T-helper 1 cell treated with Interleukin-12 subunit alpha and Interleukin-12 subunit beta and Interleukin-4 antibody, amounts not matched to agents 30 μg/mL and 1 μg/mL, for 36 hours (primary cell): ENCODE data around the gene CYP21A2.
"Not testable (repeated sequence)": the region's sequence is repeated elsewhere in the genome, so short reads cannot be mapped to it uniquely, and the experiment has no call there.

ENCODE experiments used
- H3K27ac Mint-ChIP-seq: one replicate; pipeline ENCODE4 v1.8.0; 2021; ENCODE audit warnings: mild to moderate bottlenecking, mixed read lengths
- H3K27me3 Mint-ChIP-seq: one replicate; pipeline ENCODE4 v1.8.0; 2021; ENCODE audit warnings: low read depth, mixed read lengths
- H3K36me3 Mint-ChIP-seq: one replicate; pipeline ENCODE4 v1.8.0; 2021; ENCODE audit warnings: low read depth, mixed read lengths
- H3K4me1 Mint-ChIP-seq: one replicate; pipeline ENCODE4 v1.8.0; 2021; ENCODE audit warnings: low read depth, mixed read lengths
- H3K4me3 Mint-ChIP-seq: one replicate; pipeline ENCODE4 v1.8.0; 2021; ENCODE audit warnings: mild to moderate bottlenecking, moderate library complexity, mixed read lengths
- H3K9me3 Mint-ChIP-seq: one replicate; pipeline ENCODE4 v1.8.0; 2021; ENCODE audit warnings: mixed read lengths

CYP21A2 gene

DNA sequence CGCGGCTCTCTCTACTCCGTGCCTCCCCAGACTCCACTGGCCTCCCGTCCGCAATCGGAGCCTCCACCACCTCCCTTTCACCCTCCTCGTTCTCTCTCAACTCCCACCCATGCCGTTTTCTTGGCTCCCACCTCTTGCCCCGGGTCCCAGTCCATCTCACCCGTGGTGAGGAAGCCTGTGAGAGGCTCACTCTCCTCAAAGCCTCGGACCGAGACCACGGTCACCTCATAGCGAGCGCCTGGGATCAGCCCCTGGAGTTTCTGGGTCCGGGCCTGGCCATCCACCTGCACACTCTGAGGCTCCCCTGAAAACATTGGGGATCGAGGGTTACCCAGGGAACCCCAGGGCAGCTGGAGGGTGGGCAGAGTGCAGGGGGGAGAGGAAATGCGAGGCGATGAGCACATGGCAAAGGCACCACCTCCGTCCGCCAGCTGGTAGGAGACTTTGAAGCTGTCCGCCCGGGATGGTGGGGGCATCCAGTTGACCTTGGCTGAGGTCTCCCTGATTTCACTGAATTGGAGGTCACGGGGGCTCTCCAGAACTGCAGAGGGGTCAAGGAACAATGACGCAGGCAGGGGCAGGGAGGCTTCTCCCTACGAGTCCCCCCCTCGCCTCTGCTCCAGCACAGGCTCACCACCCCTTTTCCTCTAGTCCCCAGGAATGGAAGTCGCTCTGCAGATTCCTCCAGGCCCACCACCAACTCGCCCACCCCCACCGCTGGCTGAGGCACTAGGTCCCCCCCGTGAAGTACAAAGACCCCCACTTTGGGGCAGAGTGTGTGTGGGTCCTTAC is 5.6 kb downstream of the CYP21A2 start:
- H3K9me3 Mint-ChIP-seq, H3K4me1 Mint-ChIP-seq, H3K27ac Mint-ChIP-seq, H3K4me3 Mint-ChIP-seq, H3K36me3 Mint-ChIP-seq, H3K27me3 Mint-ChIP-seq: not testable (repeated sequence)

GRCh38 chr6:32044916-32045315 is 6.7 kb downstream of the CYP21A2 start:
- not testable (repeated sequence) for H3K27me3 Mint-ChIP-seq, H3K4me3 Mint-ChIP-seq, H3K4me1 Mint-ChIP-seq, H3K9me3 Mint-ChIP-seq, H3K36me3 Mint-ChIP-seq, H3K27ac Mint-ChIP-seq

DNA sequence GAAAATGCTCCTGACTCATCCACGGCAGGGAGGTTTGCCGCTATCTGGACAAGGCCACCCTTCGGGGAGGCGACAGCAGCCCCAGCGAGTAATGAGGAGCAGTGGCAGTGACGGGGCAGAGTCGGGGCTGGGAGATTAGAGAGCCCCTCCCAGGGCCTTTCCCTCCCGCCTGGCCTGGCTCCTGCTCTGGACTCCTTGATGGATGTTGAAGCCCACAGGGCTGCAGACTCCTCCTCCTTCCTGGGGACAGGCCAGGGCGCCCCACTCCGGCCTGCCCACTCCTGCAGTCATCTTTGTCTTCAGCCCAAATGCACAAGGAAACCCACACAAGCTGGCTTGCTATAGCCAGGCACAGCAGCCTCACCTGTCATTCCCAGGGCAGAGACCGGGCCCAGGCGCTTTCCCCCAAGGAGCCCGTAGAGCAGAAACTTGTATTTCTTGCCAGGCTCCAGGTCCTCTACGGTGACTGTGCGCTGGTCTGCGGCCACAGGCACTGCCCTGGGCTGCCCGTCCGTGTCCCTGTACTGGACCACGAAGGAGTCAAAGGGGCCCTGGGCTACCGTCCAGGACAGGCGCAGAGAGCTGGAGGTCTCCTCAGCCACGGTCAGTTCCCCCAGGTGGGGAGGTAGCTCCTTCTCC is 7.7 kb downstream of the CYP21A2 start:
- Mint-ChIP-seq H3K27ac (no peak overlapping the region), H3K27me3 (no peaks in the 10 kb centered on the region), H3K9me3 (no peaks in the 10 kb centered on the region), H3K36me3 (no peaks in the 10 kb centered on the region), H3K4me3 (no peak overlapping the region), H3K4me1 (no peaks in the 10 kb centered on the region)

DNA sequence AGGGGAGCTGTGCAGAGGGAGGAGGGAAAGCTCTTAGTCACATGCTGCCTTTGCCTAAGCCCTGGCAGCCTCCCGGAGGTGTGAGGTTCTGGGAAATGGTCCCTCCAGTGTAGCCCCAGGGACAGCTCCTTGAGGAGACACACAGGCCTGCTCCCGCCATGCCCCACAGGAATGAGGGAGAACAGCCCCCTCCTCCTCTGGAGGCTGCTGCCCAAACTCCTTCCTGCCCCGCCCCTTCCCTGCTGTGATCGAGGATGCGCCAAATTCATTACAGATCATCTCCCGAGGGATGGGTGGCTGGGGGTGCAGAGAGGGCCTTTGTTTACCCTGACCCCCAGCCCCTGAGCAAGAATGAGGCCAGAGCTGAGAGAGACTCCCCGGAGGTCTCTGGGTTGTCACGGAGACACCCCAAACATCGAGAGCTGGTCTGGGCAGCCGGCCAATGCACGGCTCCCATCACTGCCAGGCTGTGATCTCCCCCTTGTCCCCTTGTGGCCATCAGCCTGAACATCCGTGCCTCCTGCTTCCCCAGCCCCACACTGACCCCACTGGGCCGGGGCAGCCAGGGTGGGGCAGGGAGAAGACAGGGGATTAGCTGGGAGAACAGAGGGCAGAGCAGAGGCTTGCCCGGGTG is 8.4 kb downstream of the CYP21A2 start:
- Mint-ChIP-seq H3K4me1 (no peaks in the 10 kb centered on the region), H3K27ac (no peak overlapping the region), H3K27me3 (no peaks in the 10 kb centered on the region), H3K9me3 (no peaks in the 10 kb centered on the region), H3K36me3 (no peaks in the 10 kb centered on the region), H3K4me3 (no peak overlapping the region)

DNA sequence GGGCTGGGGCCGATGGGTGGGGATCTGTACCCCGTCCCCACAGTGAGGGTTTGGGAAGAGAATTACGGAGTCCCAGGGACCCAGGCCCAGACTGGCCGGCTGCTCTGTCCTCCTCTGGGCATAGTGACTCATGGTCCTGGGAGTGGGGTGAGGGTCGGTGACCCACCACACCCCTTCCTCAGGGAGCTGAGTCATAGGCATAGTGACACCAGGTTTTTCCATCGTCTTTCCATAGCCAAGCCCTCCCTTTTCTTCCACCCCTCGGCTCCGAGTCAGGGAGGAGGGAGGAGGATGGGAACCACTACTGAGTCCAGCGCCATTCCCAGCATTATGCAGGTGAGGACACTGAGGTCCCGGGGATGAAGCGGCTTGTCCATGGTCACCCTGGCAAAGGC is 8.9 kb downstream of the CYP21A2 start:
- Mint-ChIP-seq H3K36me3 (no peaks in the 10 kb centered on the region), H3K27me3 (no peaks in the 10 kb centered on the region), H3K4me3 (no peak overlapping the region), H3K4me1 (no peaks in the 10 kb centered on the region), H3K9me3 (no peaks in the 10 kb centered on the region), H3K27ac (no peak overlapping the region)

DNA sequence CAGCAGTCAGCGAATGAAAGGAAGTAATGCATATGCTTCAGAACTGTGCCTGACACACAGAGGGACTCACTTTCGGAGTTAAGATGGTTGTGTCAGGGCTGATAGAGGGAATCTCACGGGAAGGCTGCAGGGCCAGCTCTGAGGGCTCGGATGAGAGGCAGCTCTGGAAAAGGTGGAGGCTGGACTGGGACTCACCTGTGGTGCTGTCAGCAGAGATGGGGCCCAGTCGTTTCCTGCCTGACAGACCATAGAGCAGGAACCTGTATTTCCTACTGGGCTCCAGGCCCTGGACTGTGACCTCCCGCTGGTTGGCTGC is 9.3 kb downstream of the CYP21A2 start:
- H3K4me1 Mint-ChIP-seq: no peaks in the 10 kb centered on the region
- no peak overlapping the region for H3K4me3 Mint-ChIP-seq
- no peaks in the 10 kb centered on the region for H3K36me3 Mint-ChIP-seq
- H3K27ac Mint-ChIP-seq: no peak overlapping the region
- H3K27me3 Mint-ChIP-seq: no peaks in the 10 kb centered on the region
- H3K9me3 Mint-ChIP-seq: no peaks in the 10 kb centered on the region

DNA sequence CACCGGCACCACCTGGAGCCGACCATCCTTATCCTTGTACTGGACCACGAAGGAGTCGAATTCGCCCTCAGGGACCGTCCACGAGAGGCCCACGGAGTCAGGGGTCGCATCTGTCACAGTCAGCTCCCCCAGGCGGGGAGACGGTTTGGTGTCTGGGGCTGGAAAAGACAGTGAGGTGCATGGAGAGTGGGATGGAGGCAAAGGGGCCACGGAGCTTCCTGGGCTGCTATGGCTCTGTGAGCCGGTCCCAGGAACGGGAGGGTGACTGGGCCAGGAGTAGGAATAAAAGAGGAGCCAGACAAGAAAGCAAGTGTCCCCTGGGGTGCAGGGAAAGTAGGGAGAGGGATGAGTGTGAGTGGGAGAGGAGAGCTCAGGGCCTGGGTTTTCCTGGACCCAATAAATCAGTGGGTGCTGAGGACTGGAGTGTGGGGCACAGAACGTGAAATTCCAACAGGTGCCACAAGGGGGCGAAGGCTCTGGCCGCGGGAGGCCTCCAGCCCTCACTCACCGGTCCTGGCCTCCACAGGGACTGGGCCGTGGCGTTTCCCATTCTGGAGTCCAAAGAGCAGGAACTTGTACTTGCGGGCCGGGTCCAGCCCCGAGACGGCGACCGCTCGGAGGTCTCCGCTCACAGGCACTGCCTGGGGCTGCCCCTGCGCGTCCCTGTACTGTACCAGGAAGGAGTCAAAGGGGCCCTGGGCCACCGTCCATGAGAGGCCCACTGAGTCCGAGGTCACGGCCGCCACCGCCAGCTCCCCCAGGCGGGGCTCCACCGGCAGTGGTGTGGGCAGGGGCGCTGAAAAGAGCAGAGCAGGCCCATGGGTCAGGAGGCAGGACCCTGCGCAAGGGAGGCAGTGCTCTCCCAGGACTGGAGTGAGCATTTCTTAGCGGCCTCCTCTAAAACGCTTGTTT is 9.9 kb downstream of the CYP21A2 start:
- Mint-ChIP-seq H3K9me3 (no peaks in the 10 kb centered on the region), H3K27ac (no peak overlapping the region), H3K4me3 (no peak overlapping the region), H3K36me3 (no peaks in the 10 kb centered on the region), H3K27me3 (no peaks in the 10 kb centered on the region), H3K4me1 (no peaks in the 10 kb centered on the region)

DNA sequence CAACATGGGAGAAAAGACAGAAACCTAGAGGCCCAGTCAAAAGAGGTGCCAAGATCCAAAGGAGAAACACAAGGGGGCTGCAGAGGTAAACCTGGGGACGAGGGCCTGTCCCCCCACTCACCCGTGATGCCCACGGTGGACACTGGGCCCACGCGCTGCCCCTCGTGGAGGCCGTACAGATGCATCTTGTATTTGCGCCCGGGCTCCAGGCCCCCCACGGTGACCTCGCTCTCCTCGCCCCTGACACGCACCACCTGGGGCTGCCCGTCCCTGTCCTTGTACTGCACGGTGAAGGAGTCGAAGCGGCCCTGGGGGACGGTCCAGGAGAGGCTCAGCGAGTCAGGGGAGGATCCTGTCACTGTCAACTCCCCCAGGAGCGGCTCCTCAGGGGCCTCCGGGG is 10.9 kb downstream of the CYP21A2 start:
- not testable (repeated sequence) for H3K4me3 Mint-ChIP-seq, H3K27me3 Mint-ChIP-seq, H3K4me1 Mint-ChIP-seq, H3K36me3 Mint-ChIP-seq, H3K9me3 Mint-ChIP-seq, H3K27ac Mint-ChIP-seq

- H3K27ac Mint-ChIP-seq, H3K4me1 Mint-ChIP-seq, H3K36me3 Mint-ChIP-seq: not testable (repeated sequence)
Measured at GRCh38 chr6:32049736-32050135, 11.5 kb downstream of the CYP21A2 start.

DNA sequence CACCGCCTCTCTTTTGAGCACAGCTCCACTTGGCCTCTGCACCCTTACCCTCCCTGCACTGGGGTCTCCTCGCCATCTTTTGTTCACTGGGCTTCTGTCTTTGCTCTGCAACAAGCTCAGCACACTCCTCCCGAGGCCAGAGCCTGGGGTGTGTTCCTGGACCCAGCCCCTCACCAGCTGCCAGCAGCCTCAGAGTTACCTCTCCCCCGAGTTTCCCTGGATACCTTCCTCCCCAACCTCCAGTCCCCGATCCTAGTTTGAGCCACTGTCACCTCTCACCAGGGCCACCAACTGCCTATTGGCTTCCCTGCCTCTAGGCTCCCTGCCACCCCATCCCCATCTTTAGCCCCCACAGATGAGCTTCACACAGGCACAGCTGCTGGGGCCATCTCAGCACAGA is 12.3 kb downstream of the CYP21A2 start:
- Mint-ChIP-seq H3K36me3 (no peaks in the 10 kb centered on the region), H3K4me3 (no peak overlapping the region), H3K27ac (no peak overlapping the region)

More at GRCh38 chr6:32049736-32050135, 11.5 kb downstream of the CYP21A2 start:
- H3K4me3 Mint-ChIP-seq, H3K9me3 Mint-ChIP-seq, H3K27me3 Mint-ChIP-seq: not testable (repeated sequence)

DNA sequence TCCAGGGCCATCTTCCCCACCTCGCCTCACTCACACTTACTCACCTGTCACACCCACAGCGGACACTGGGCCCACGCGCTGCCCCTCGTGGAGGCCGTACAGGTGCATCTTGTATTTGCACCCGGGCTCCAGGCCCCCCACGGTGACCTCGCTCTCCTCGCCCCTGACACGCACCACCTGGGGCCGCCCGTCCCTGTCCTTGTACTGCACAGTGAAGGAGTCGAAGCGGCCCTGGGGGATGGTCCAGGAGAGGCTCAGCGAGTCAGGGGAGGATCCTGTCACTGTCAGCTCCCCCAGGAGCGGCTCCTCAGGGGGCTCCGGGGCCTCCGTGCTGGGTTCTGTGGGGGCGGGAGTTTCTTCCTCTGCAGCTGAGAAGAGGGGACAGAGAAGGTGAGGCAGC is 14.4 kb downstream of the CYP21A2 start:
- not testable (repeated sequence) for H3K27ac Mint-ChIP-seq

More for the DNA sequence above, 12.3 kb downstream of the CYP21A2 start:
- no peaks in the 10 kb centered on the region for H3K4me1 Mint-ChIP-seq
- no peaks in the 10 kb centered on the region for H3K9me3 Mint-ChIP-seq
- H3K27me3 Mint-ChIP-seq: no peaks in the 10 kb centered on the region

GRCh38 chr6:32053314-32053713 is 15.1 kb downstream of the CYP21A2 start:
- not testable (repeated sequence) for H3K27ac Mint-ChIP-seq, H3K4me1 Mint-ChIP-seq, H3K9me3 Mint-ChIP-seq, H3K36me3 Mint-ChIP-seq, H3K4me3 Mint-ChIP-seq, H3K27me3 Mint-ChIP-seq

More for the DNA sequence above, 14.4 kb downstream of the CYP21A2 start:
- H3K9me3 Mint-ChIP-seq, H3K4me1 Mint-ChIP-seq, H3K27me3 Mint-ChIP-seq, H3K4me3 Mint-ChIP-seq, H3K36me3 Mint-ChIP-seq: not testable (repeated sequence)

- not testable (repeated sequence) for H3K4me1 Mint-ChIP-seq, H3K27me3 Mint-ChIP-seq, H3K4me3 Mint-ChIP-seq, H3K9me3 Mint-ChIP-seq, H3K36me3 Mint-ChIP-seq, H3K27ac Mint-ChIP-seq
Measured at GRCh38 chr6:32055756-32056155, 17.5 kb downstream of the CYP21A2 start.

DNA sequence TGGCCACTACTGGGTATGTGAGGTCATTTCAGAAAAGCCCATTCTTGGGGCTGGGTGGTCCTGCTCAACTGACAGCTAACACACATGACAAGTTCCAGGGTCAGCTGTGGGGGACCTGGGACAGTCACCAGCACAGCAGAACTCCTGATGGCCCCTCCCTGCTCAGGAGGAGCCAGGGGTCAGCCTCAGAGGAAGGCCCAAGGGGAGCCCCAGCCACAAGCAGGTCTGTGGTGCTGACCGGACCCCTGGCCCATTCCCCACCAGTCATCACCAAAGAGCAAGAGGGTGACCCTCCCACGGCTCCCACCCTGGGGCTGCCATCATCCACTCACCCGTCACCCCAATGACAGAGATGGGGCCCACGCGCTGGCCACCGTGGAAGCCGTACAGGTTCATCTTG is 18.0 kb downstream of the CYP21A2 start:
- no peak overlapping the region for H3K27ac Mint-ChIP-seq

More for the DNA sequence above, 18.0 kb downstream of the CYP21A2 start:
- no peak overlapping the region for H3K4me3 Mint-ChIP-seq
- H3K9me3 Mint-ChIP-seq: no peaks in the 10 kb centered on the region
- H3K27me3 Mint-ChIP-seq: no peaks in the 10 kb centered on the region
- no peaks in the 10 kb centered on the region for H3K4me1 Mint-ChIP-seq
- no peaks in the 10 kb centered on the region for H3K36me3 Mint-ChIP-seq
